HG02852 (cell line): ENCODE results near the gene SYCE1L.

Experiments
- ATAC-seq: cut with Tn5 transposase; IDR thresholded peaks from one replicate; pipeline ENCODE4 v1.9.1; 2021; ENCODE audit warnings: mild to moderate bottlenecking, moderate library complexity; ENCODE audit not compliant: unreplicated experiment

Gene SYCE1L

DNA sequence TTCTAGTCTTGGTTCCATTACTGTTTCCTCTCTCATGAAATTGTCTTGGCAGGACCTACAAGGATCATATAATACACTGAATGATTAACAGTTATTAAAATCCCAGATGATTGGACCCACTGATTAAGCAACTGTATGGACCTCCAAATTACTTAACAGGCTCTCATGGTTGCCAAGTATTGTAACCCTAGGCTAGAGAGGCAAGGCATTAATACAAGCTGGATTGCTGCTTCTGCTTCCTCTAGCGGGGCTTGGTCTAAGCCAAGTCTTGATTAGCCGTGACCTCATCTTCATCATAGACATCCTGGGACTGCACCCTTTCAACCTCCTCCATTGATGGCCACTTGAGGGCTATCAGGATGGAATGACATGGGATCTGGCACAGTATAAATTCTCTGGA is 46.9 kb downstream of the SYCE1L start:
- ATAC-seq = no peak

DNA sequence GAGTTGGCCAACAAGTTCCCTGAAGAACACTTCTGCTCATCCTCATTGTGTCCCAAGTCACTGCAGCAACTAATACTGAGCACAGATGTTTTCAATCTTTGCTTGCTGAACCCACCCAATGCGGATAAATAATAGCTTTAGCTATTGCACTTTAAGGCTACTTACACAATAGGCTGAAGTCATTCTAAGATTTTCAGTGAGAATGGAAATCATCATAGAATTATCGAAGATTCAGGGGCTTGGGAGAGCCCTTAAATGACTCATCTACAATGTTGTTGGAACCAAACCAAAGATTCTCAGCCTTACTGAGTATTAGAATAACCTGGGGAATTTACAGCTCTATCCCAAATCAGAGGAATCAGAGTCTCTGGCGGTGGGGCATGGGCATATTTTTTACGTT is 51.2 kb downstream of the SYCE1L start:
- no peak for ATAC-seq
